ENCODE data around the gene TPX2. TPM values are rescaled to one million over a fixed set of nuclear protein-coding genes. Genes with fewer than 3 reads are reported as not detected.

TPX2 gene
- total and polyA plus RNA-seq, 2 experiments from 2014 or later, result 37.7 to 39.6 TPM

DNA sequence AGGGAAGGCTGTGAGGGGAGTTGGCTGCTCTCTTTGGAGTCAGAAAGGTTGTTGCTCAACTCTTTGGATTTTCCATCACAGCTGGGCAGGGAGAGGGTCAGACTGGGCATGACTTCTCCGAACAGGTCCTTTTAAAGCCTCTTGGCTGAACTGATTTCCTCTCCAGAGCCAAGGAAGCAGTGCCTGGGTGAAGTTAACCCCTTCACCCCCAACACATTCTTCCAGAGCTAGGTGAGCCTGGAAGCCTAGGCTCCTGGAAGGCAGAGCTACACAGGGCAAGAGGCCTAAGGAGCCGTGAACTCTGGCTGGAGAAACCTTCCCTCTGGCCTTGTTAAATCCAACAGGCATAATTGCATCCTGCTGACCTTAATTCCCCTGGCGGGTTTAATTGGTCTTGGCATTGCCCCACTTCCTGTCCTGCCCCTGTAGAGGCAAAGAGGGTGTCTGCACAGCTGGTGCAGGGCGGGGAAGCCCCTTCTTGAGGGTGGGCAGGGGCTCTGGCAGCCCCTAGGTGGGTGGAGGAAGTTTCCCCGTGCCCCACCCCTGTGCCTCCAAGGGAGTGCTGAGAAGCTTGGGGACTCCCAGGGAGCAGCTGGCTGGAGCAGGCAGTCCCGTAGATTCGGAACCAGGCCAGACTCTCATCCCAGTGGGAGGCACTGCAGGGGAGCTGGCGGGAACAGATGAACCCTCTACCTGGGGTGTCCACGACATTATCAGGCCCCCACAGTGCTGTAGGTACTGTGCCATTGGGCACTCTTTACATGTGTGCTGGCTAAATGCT, 76.5 kb downstream of the TPX2 start:
- H3K4me1 ChIP-seq (ENCODE audit: insufficient read depth), result peaks cover 10% of the 10 kb centered on the region
- 32% methylated on average over 9 of the region's 9 CpGs for WGBS, 2 experiments (ENCODE audit: low coverage in 1 of 2, low lambda C conversion rate in 2 of 2, missing lambda C conversion rate in 2 of 2)
- H2AFZ ChIP-seq, result no peak overlapping the region
- in situ Hi-C loops (cut with MboI), result no loop called here
- no peak overlapping the region for H3K4me3 ChIP-seq
- no peaks in the 10 kb centered on the region for H3K36me3 ChIP-seq (ENCODE audit: low read depth)
- H4K20me1 ChIP-seq (ENCODE audit: insufficient read depth), result no peaks in the 10 kb centered on the region
- DNase-seq, result peak; percentile 47
- H3K27me3 ChIP-seq (replicated peaks; ENCODE audit: insufficient read depth), result no peaks in the 10 kb centered on the region
- no peak for TF ChIP-seq EZH2phosphoT487 (IDR thresholded peaks at IDR 0.05; ENCODE audit: insufficient read depth, low read depth)
- no peak for TF ChIP-seq EZH2 (IDR thresholded peaks at IDR 0.05; ENCODE audit: insufficient read depth, poor library complexity, severe bottlenecking)
- H3K9me3 ChIP-seq (ENCODE audit: low read depth), result no peaks in the 10 kb centered on the region
- H3F3A ChIP-seq (ENCODE audit: insufficient read depth), result peaks cover 9% of the 10 kb centered on the region
- H3K4me2 ChIP-seq (ENCODE audit: unreplicated experiment), result no peak overlapping the region
- H3K27ac ChIP-seq, result no peak overlapping the region
- H3K79me2 ChIP-seq (ENCODE audit: insufficient read depth), result no peaks in the 10 kb centered on the region
- H3K9ac ChIP-seq, result no peak overlapping the region
- H3K9me2 ChIP-seq (ENCODE audit: insufficient read depth), result no peaks in the 10 kb centered on the region

- 93 to 95% methylated on average over 5 of the region's 5 CpGs for WGBS, 2 experiments (ENCODE audit: low coverage in 1 of 2, low lambda C conversion rate in 2 of 2, missing lambda C conversion rate in 2 of 2)
- Histone ChIP-seq H3K4me1 (ENCODE audit: insufficient read depth) (peaks cover 4% of the 10 kb centered on the region), H3K9me2 (ENCODE audit: insufficient read depth) (no peaks in the 10 kb centered on the region), H3K4me2 (ENCODE audit: unreplicated experiment) (no peak overlapping the region), H3K4me3 (no peak overlapping the region), H4K20me1 (ENCODE audit: insufficient read depth) (no peaks in the 10 kb centered on the region), H3F3A (ENCODE audit: insufficient read depth) (0 out of 2 replicates have a peak, but pooled peaks cover 3% of the 10 kb centered on the region), H3K27ac (no peak overlapping the region), H3K36me3 (ENCODE audit: low read depth) (no peaks in the 10 kb centered on the region), H2AFZ (no peak overlapping the region), H3K79me2 (ENCODE audit: insufficient read depth) (no peaks in the 10 kb centered on the region), H3K9me3 (ENCODE audit: low read depth) (no peaks in the 10 kb centered on the region), H3K9ac (no peak overlapping the region), H3K27me3 (replicated peaks; ENCODE audit: insufficient read depth) (no peaks in the 10 kb centered on the region)
- DNase-seq, result no peak
- in situ Hi-C loops (cut with MboI), result no loop called here
- no peak for TF ChIP-seq EZH2 (IDR thresholded peaks at IDR 0.05; ENCODE audit: insufficient read depth, poor library complexity, severe bottlenecking)
- no peak for TF ChIP-seq EZH2phosphoT487 (IDR thresholded peaks at IDR 0.05; ENCODE audit: insufficient read depth, low read depth)
These were observed 77.1 kb downstream of the TPX2 start for GRCh38 chr20:31816221-31816620.

- Histone ChIP-seq H3K79me2 (ENCODE audit: insufficient read depth) (no peaks in the 10 kb centered on the region), H3K9me2 (ENCODE audit: insufficient read depth) (no peaks in the 10 kb centered on the region), H2AFZ (no peak overlapping the region), H3K27ac (no peak overlapping the region), H3K9me3 (ENCODE audit: low read depth) (no peaks in the 10 kb centered on the region), H3K4me2 (ENCODE audit: unreplicated experiment) (no peak overlapping the region), H3K4me1 (ENCODE audit: insufficient read depth) (peaks cover 2% of the 10 kb centered on the region; the same call in 1 of the 2 replicates), H3K27me3 (replicated peaks; ENCODE audit: insufficient read depth) (no peaks in the 10 kb centered on the region), H3K36me3 (ENCODE audit: low read depth) (no peaks in the 10 kb centered on the region), H3F3A (ENCODE audit: insufficient read depth) (no peaks in the 10 kb centered on the region), H4K20me1 (ENCODE audit: insufficient read depth) (no peaks in the 10 kb centered on the region), H3K9ac (no peak overlapping the region), H3K4me3 (no peak overlapping the region)
- in situ Hi-C loops (cut with MboI), result no loop called here
- 78 to 80% methylated on average over 5 of the region's 5 CpGs for WGBS, 2 experiments (ENCODE audit: low coverage in 1 of 2, low lambda C conversion rate in 2 of 2, missing lambda C conversion rate in 2 of 2)
- TF ChIP-seq EZH2phosphoT487 (IDR thresholded peaks at IDR 0.05; ENCODE audit: insufficient read depth, low read depth), result no peak
- TF ChIP-seq EZH2 (IDR thresholded peaks at IDR 0.05; ENCODE audit: insufficient read depth, poor library complexity, severe bottlenecking), result no peak
- DNase-seq, result no peak
These were observed 78.4 kb downstream of the TPX2 start for GRCh38 chr20:31817461-31817860.

GRCh38 chr20:31818376-31818908, 79.4 kb downstream of the TPX2 start:
- TF ChIP-seq EZH2phosphoT487 (IDR thresholded peaks at IDR 0.05; ENCODE audit: insufficient read depth, low read depth) (no peak), EZH2 (IDR thresholded peaks at IDR 0.05; ENCODE audit: insufficient read depth, poor library complexity, severe bottlenecking) (no peak)
- Histone ChIP-seq H3K4me3 (no peak overlapping the region), H3K36me3 (ENCODE audit: low read depth) (no peaks in the 10 kb centered on the region), H3F3A (ENCODE audit: insufficient read depth) (no peaks in the 10 kb centered on the region), H3K27ac (no peak overlapping the region), H3K9me3 (ENCODE audit: low read depth) (no peaks in the 10 kb centered on the region), H3K9me2 (ENCODE audit: insufficient read depth) (no peaks in the 10 kb centered on the region), H3K9ac (no peak overlapping the region), H3K27me3 (replicated peaks; ENCODE audit: insufficient read depth) (no peaks in the 10 kb centered on the region), H4K20me1 (ENCODE audit: insufficient read depth) (no peaks in the 10 kb centered on the region), H3K79me2 (ENCODE audit: insufficient read depth) (no peaks in the 10 kb centered on the region), H2AFZ (no peak overlapping the region), H3K4me2 (ENCODE audit: unreplicated experiment) (no peak overlapping the region), H3K4me1 (ENCODE audit: insufficient read depth) (no peaks in the 10 kb centered on the region)
- in situ Hi-C loops (cut with MboI), result no loop called here
- no peak for DNase-seq
- 82 to 87% methylated on average over 8 of the region's 8 CpGs for WGBS, 2 experiments (ENCODE audit: low coverage in 1 of 2, low lambda C conversion rate in 2 of 2, missing lambda C conversion rate in 2 of 2)
